ENCODE data around the gene MAML1.
"Not testable (repeated sequence)": the region's sequence is repeated elsewhere in the genome, so short reads cannot be mapped to it uniquely, and the experiment has no call there.

The MAML1 gene

GRCh38 chr5:179732918-179733771 lies 523 bp downstream of the MAML1 start:
- peak; percentile 97 for DNase-seq

GRCh38 chr5:179733772-179734126 lies 1.1 kb downstream of the MAML1 start:
- DNase-seq, result no peak

- no peak for DNase-seq
Measured at GRCh38 chr5:179734536-179735164, 2.0 kb downstream of the MAML1 start.

GRCh38 chr5:179738742-179739141 lies 6.1 kb downstream of the MAML1 start:
- no peak for DNase-seq

GRCh38 chr5:179744106-179744505 lies 11.5 kb downstream of the MAML1 start:
- not testable (repeated sequence) for DNase-seq

GRCh38 chr5:179746872-179747271 lies 14.2 kb downstream of the MAML1 start:
- no peak for DNase-seq

GRCh38 chr5:179747811-179748210 lies 15.2 kb downstream of the MAML1 start:
- DNase-seq, result no peak

- no peak for DNase-seq
Measured at GRCh38 chr5:179749857-179750508, 17.4 kb downstream of the MAML1 start.

GRCh38 chr5:179753971-179754370 lies 21.3 kb downstream of the MAML1 start:
- no peak for DNase-seq

- DNase-seq, result no peak
Measured at GRCh38 chr5:179755022-179755421, 22.4 kb downstream of the MAML1 start.

- DNase-seq, result no peak
Measured at GRCh38 chr5:179758955-179759354, 26.3 kb downstream of the MAML1 start.

- DNase-seq, result no peak
Measured at GRCh38 chr5:179759581-179760551, 27.2 kb downstream of the MAML1 start.

- DNase-seq, result no peak
Measured at GRCh38 chr5:179762079-179762780, 29.6 kb downstream of the MAML1 start.

GRCh38 chr5:179762781-179763176 lies 30.2 kb downstream of the MAML1 start:
- no peak for DNase-seq

- DNase-seq, result peak; percentile 32
Measured at GRCh38 chr5:179763215-179763945, 30.8 kb downstream of the MAML1 start.

- DNase-seq, result no peak
Measured at GRCh38 chr5:179764056-179764455, 31.4 kb downstream of the MAML1 start.

GRCh38 chr5:179765400-179765799 lies 32.8 kb downstream of the MAML1 start:
- DNase-seq, result no peak

GRCh38 chr5:179766021-179766725 lies 33.6 kb downstream of the MAML1 start:
- no peak for DNase-seq

GRCh38 chr5:179766726-179767455 lies 34.3 kb downstream of the MAML1 start:
- DNase-seq, result no peak
